Suppressor macrophage treated with lipopolysaccharide for 1 hour (primary cell): ENCODE measurements around the gene GPRIN3.
A peak's percentile ranks its signal among the peaks of the same experiment; 100 is the strongest.
"Not testable (repeated sequence)": the region's sequence is repeated elsewhere in the genome, so short reads cannot be mapped to it uniquely, and the experiment has no call there.

Experiments used
- DNase-seq, 3 donors: peaks; one replicate each; pipeline ENCODE4 v3.0.0-alpha.2; 2020 to 2022

GPRIN3 gene

GRCh38 chr4:89254347-89254746 lies 53.3 kb downstream of the GPRIN3 start:
- not testable (repeated sequence) for DNase-seq

DNA sequence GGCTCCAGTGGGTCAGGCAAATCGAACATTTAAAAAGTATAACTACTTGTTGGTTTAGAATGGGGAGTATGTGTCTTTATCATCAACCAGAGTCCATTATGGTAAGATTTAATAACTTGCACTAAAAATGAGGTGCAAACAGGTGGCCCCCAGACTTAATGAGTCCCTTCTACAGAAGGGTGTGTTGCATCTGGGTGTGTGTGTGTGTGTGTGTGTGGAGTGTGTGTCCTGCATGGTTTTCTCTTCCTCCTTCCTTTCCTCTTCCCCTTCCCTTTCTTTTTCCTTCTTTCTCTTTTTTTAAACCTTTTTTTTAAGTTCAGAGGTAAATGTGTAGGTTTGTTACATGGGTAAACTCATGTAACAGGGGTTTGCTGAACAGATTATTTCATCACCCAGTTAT lies 53.7 kb downstream of the GPRIN3 start:
- no peak for DNase-seq

DNA sequence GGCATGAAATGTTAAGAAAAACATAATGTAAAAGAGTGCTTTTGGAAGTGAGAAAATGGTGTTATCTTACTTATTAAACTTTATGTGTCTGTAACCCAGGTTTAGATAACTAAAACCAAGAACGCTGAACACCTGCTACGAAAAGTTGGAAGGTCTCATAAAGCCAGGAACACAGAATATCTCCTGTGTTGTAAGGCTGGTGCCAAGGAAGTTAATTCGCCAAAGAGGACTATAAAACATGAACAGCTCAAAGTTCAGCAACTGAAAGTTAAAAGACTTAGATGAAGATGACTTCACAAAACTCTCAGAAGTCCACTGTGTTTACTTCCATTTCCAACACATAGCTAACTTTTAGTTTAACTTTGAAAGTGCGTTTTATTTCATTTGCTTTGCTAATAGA lies 54.3 kb downstream of the GPRIN3 start:
- no peak for DNase-seq

- DNase-seq: no peak
Observed at GRCh38 chr4:89251396-89251795, 56.2 kb downstream of the GPRIN3 start.

GRCh38 chr4:89249716-89250361 lies 57.8 kb downstream of the GPRIN3 start:
- DNase-seq: no peak

DNA sequence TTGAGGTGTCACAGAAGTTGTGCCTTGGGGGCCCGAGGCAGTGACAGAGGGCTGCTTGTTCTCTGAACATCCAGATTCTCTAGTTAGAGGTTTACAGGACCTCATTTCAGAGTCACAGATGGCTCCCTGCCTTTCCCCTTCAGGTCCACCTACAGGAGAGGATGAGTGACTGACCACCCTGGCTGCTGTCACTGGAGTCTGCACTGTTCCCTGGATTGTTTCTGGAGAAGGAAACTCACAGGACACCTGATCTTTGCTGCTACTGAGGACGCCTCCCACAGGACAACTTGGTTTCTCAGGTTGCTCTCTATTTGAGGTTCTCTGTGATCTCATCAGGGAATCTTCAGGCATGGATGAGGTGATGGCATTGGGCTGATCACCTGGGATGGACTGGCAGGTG lies 58.3 kb downstream of the GPRIN3 start:
- DNase-seq: no peak

GRCh38 chr4:89248879-89249281 lies 58.7 kb downstream of the GPRIN3 start:
- DNase-seq: no peak

DNA sequence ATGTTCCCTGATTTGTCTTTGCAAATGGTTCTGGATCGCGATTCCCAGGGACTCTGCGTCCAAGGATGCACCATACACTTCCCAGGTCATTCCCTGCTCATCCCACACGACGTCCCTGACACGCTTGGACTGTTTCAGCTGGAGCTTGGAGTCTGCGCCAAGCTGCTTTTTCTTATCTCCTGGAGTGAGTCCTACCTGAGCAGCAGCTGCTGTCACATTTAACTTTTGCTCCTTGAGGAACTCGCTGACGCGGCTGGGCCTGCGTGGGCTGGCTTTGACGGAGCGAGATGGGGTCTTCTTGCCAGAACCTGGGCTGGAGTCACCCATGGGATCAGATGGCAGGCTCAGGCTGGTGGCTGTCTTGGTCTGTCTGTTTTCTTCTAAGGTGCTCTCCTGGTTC lies 59.6 kb downstream of the GPRIN3 start:
- DNase-seq: no peak

DNA sequence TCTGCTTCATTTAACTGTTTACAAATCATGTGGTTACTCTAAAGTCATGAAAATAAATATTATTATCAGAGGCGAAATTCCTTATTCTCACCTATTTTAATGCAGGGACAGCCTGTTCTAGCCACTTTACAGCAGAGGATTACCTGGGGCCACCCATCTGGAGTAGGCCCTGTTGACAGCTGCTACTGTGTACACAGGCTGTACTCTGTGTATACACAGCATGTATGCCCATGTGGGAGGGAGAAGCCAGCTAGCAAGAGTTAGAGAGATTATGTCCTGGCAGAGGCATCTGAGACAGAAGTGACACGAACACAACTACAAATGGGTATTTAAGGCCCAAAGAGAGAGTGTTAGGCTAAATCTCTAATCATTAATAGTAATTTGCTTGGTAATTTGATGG lies 62.1 kb downstream of the GPRIN3 start:
- DNase-seq: no peak

DNA sequence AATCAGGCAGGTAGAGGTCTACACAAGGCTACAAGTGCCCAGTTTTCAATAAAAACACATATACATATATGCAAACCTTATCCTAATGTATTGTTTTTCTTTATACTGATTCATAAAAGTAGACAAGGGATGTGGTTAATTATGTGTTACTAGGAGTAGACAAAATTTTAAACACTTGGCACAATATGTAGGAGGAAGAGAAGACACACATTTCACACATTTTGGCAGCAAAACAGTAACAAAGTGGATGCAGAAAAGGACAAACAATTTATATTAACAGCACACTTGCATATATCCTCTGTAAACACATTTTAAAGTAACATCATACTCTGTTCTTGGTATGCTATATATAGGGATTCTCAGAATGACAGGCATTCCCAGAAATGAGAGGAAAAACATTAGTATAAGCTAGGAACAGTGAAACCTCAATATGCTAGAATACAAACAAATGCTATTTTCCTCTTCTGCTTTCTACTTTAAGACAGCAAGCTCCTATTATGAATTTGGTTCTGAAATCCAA lies 63.8 kb downstream of the GPRIN3 start:
- DNase-seq: no peak

GRCh38 chr4:89242864-89243732 lies 64.5 kb downstream of the GPRIN3 start:
- DNase-seq: peak; percentile 26 to 51 (median 42)

DNA sequence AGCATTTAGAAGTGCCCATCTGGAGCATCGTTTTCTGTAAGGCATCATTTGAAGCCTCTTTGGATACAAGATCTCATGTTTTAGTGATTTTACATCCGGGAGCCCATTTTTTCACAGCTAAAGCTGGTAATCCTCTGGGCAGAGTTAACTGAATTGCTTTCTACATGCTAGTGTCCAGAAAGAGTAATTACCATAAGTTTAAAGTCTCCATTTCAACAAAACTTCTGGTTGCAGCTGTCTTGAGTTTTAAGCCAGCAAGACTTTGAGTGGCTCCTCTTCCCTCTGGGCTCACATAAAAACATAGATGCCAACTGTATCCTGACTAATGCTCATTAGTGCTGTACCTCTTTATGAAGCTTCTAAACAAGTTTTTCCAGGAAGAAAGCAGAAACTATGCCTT lies 65.4 kb downstream of the GPRIN3 start:
- no peak for DNase-seq

GRCh38 chr4:89230271-89230670 lies 77.3 kb downstream of the GPRIN3 start:
- no peak for DNase-seq

DNA sequence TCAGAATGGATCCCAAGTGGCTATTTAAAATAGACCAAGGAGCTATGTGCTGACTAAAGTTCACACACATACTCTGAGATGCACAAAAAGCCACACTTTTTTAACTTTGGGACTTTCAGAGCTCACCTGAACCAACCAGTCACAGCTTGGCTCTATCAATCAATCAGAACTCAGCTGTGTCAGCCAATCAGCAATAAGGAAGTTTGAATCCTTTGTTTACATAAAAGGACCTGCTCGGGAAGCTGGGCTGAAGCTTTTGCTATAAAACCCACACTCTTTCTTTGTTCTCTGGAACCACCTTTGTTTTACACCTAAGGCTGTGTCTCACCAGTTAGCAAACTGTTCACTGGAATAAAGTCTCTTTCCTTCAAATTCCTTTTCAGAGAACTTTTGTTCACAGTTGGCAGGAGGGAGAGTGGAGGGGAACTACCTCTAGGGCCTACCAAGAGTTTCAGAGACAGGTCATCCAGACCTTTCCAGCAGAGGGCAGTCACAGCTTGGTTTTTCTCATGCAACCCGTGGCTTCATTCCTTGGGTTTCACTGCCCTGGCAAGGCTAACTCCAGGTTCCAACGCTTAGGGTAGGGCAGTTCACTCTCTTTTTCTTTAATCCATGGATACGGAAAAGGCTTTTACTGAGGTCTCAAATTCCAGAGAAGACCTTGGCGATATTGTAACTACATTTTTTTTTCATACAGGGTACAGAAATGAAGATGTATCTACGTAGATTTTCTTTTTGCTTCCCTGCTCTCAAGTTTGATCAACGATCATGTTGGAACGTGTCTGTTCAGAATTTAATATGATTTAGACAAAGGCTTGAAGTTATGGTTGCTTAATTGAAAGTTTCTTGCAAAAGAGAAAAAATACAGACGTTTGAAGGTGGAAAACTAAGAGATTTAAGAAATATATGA lies 80.7 kb downstream of the GPRIN3 start:
- peak; percentile 86 to 92 (median 87) for DNase-seq

GRCh38 chr4:89222170-89222569 lies 85.4 kb downstream of the GPRIN3 start:
- no peak for DNase-seq

GRCh38 chr4:89221167-89221867 lies 86.3 kb downstream of the GPRIN3 start:
- no peak for DNase-seq

DNA sequence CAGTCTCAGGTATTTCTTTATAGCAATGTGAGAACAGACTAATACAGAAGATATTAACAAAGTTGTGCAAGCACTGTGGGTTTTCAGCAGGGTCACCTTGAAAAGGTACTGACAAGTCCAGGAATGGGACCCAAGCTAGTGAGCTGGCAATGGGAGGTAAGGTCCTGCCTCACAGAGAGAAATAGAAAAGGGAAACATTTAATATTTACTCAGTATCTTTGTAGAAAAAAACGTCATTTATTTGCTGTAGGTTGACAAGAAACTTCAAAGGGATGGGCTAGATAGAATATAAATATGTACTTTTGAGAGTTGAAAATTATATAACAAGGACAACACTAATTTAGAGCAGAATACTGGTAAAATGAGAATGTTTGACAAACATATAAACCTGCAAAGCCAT lies 89.0 kb downstream of the GPRIN3 start:
- no peak for DNase-seq

DNA sequence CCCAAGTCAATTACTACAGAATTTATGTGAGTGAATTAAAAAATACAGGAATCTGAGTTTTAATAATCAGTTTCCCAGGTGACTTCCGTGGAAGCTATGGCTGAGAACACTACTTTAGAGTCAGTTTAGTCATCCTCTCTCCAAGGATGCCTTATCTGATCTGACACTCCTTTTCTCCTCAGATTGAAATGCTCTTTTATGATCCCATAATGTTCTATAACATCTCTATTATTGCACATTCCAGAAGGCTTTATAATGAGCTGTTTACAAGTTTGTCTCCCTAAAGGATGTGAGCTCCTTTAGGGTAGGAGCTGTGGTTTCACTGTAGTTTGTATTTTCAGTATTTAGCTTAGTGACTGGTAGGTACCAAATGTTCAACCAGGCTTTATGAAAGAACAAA lies 90.0 kb downstream of the GPRIN3 start:
- DNase-seq: no peak

GRCh38 chr4:89216866-89217265 lies 90.7 kb downstream of the GPRIN3 start:
- DNase-seq: no peak

- no peak for DNase-seq
Observed at GRCh38 chr4:89216422-89216821, 91.2 kb downstream of the GPRIN3 start.

DNA sequence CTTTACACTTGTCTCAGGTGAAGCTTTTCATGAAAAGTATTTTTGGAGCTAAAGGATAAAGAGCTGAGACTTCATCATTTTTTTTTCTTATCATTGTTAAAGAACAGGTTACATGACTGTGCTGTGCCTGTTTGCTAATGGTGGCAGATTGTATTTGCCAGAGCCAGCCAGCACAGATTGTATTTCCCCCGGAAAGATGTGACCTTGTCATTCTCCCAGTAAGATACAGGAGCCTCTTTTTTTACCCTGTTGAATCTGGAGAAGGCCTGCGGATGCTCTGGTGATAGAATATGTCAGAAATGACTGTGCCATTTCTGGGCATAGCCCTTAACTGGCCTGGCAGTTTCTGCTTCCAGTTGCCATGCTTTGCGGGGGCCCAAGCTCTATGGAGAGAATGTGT lies 91.9 kb downstream of the GPRIN3 start:
- DNase-seq: no peak

DNA sequence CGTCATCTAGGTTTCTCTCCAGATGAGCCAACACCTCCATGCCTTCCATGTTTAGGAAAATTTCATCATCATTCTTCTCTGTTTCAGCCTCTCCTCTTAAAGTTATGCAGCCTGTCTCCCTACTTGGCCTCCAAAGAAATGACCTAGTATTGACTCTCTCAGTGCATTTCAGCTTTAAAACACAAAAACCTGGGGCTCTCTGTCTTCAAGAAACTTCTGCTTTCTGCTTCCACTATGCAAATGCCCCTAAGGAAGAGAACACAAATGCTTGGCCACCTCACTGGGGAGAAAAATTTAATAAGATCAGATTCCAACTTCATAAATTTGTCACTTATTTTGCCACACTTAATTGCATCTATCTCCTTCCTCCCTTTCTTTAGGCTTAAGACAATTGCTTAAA lies 93.3 kb downstream of the GPRIN3 start:
- DNase-seq: peak in 1 of 3 donors; percentile 11

DNA sequence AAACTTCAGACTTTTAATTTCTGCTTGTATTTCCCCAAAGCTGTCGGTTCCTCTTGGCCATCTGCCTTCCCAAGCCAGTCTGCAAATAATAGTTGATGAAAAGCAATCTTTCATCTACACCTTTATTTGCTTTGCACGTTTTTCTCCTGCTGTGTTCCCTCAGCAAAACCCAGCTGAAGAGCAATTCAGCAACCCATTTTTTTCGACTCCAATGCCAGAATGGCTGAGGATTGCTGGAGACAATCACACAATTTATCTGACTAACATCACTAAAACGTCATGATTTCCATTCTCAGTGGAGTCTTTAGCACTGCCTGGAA lies 94.3 kb downstream of the GPRIN3 start:
- no peak for DNase-seq
